NCI-H1436 treated with DMSO at 0.1 percent for 48 hours (cell line): ENCODE measurements around the gene PAQR8.
"Not testable (repeated sequence)": the region's sequence is repeated elsewhere in the genome, so short reads cannot be mapped to it uniquely, and the experiment has no call there.

Experiments used
- DNase-seq: peaks from one replicate; lab custom pipeline; 2025; lab: John Stamatoyannopoulos, UW

PAQR8 gene

DNA sequence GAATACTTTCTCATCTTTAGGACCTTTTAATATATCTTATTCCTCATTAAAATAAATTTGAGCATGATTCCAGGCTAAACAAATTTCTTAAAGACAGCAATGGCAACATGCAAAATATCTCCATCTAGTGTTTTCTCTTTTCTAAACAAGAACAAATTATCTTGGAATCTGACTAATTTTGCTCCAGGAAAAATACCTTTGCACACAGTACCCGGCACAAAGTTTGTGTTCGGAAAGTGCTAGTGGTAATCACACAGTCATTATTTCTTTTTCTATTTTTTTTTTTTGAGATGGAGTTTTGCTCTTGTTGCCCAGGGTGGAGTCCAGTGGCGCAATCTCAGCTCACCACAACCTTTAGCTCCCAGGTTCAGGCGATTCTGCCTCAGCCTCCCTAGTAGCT is 50.0 kb downstream of the PAQR8 start:
- no peak for DNase-seq

- no peak for DNase-seq
These were observed 53.4 kb downstream of the PAQR8 start for GRCh38 chr6:52415333-52415732.

DNA sequence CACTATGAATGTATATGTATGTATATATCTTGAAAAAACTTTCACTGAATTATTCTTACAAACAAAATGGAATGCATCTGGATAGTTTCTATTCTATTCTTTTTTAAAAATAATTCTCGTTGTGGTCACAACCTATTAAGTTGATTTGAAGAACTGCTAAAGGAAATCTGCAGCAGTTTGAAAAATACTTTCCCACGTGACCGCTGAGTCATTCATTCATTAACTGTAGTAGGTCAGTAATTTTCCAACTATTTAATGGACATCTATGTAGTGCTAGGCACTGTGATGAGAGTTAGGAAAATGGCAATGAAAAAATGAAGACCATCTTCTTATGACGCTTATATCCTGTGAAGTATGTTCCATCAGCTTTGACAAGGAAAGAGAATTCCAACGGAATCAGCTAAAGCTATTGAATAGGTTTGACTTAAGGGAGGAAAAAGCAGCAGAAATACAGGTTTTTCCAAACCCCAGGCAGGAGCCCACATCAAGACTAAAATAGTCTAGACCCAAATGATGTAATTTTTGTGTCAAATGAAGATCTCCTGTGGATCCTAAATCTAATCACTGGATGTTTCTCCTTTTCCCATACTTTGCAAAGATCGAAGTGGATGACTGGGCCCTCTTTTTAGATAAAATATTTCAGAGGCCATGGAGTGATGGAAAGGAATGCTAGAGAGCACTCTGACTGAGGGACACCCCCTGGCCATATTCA is 54.1 kb downstream of the PAQR8 start:
- DNase-seq: no peak

- no peak for DNase-seq
These were observed 54.7 kb downstream of the PAQR8 start for GRCh38 chr6:52416629-52417151.

DNA sequence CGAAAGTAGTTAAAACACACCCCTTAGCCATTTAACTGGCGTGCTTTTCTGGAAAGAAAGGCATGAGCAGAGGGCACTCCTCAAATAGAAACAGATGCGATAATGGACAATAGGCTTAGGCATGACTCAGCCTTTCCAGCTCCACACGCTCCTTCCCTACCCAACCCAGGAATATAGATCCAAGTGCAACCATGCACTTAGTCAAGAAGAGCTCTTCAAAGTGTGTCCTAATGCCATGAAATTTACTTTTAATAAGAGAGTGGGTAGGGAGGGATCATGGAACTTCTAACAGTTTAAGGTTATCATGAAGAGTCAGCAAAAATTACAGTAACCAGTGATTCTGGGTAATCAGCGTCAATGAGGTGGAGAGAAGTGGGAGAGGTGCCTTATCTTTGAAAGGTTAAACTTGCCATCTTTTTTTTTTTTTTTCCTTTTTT is 55.7 kb downstream of the PAQR8 start:
- DNase-seq: no peak

- DNase-seq: no peak
These were observed 56.7 kb downstream of the PAQR8 start for GRCh38 chr6:52418606-52419005.

GRCh38 chr6:52419809-52420667 is 58.1 kb downstream of the PAQR8 start, which contains the start of gene EFHC1:
Gene EFHC1 (plus strand): TSS chr6:52420342. CDS start chr6:52420411, 69 bp downstream.
- DNase-seq: peak; percentile 93

- DNase-seq: no peak
These were observed 58.9 kb downstream of the PAQR8 start for GRCh38 chr6:52420668-52421358.

DNA sequence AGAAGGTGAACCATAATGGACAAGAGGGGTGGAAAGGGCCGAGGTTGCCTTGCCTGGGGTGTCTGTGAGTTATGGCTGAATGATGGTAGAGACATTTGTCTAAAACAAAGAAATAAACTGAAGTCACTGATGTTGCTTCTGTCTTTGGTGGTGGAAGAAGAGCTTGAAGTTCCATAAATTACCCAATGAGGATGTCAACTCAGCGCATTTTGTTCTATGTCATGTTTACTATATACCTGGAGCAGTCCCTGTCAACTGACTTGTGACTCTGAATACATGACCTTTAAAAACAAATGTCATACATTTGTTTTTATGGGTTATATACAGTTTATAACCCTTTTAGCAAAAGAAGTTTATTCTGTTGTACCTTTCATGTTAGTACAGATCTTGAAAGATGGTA is 60.2 kb downstream of the PAQR8 start:
- DNase-seq: no peak

DNA sequence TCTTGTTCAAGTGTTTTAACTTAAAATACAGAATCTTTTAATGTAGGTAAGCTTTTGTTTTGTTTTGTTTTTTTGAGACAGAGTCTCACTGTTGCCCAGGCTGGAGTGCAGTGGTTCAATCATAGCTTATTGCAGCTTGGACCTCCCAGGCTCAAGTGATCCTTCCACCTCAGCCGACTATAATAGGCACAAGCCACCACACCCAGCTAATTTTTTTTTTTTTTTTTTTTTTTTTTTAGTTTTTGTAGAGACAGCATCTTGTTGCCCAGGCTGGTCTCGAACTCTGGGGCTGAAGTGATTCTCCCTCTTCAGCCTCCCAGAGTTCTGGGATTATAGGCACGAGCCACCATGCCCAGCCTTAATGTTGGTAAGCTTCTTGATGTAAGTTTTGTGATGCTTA is 61.5 kb downstream of the PAQR8 start:
- DNase-seq: no peak

- no peak for DNase-seq
These were observed 62.0 kb downstream of the PAQR8 start for GRCh38 chr6:52423971-52424381.

- no peak for DNase-seq
These were observed 62.6 kb downstream of the PAQR8 start for GRCh38 chr6:52424513-52424912.

DNA sequence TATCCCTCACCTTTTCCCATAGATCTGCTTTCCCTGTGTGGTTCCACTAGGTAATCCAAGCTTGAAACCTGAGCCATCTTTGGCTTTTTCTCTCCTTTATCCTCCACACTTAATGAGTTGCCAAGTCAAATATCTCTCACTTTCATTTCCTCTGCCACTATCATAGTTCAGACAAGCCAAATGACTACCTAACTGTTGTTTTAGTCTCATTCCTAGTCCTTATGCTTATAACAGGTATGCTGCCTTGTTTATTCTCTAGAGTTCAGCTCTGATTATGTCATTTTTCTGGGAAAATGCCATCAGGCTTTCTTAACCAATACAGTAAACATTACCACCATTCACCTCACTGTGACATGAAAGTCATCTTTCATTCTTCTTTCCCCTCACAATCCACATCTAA is 64.7 kb downstream of the PAQR8 start:
- no peak for DNase-seq

- DNase-seq: not testable (repeated sequence)
These were observed 71.3 kb downstream of the PAQR8 start for GRCh38 chr6:52433294-52433693.

DNA sequence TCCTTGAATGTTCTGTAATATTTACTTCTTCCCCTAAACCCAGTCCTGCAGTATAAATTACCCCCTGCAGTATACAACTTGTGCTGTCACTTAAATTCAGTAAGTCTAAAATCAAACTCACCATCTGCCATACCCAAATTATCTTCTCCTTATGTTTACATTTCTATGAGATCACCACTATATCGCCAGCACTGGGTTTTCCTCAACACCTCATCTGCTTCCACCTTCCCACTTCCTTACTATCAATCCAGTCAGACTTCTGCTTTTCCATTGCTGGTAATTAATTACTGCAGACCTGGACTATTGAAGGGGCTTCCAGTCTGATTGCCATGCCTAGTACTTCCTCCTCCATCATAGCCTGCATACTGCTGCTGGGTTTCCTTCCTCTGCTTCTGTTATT is 73.4 kb downstream of the PAQR8 start:
- no peak for DNase-seq

- no peak for DNase-seq
These were observed 77.0 kb downstream of the PAQR8 start for GRCh38 chr6:52438926-52439325.

GRCh38 chr6:52454556-52454955 is 92.6 kb downstream of the PAQR8 start:
- no peak for DNase-seq

GRCh38 chr6:52457096-52457495 is 95.1 kb downstream of the PAQR8 start:
- no peak for DNase-seq
